HG03558 (cell line): Measurements from ENCODE around the gene LLGL2.
"Not testable (repeated sequence)": the region's sequence is repeated elsewhere in the genome, so short reads cannot be mapped to it uniquely, and the experiment has no call there.

Experiments
- ATAC-seq: cut with Tn5 transposase; IDR thresholded peaks from one replicate; pipeline ENCODE4 v1.9.1; 2021; ENCODE audit warnings: moderate number of reproducible peaks; ENCODE audit not compliant: unreplicated experiment; ENCODE audit errors: extremely low read depth

The LLGL2 gene

DNA sequence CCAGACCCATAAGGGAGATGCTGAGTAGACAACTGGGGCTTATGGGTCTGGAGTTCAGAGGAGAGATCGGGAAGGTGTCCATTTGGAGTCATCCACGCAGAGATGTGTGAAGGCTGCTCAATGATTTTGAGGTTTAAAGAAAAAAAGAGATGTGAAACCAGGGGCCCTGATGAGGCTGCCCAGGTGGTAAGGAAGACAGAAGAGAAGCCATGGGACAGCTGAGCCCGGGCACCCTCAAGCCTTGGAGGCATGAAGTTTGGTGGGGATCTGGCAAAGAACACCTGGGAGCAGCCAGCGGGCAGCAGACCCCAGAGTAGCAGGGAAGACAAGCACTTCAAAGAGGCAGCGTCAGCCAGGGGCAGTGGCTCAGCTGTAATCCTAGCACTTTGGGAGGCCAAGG, 41.3 kb downstream of the LLGL2 start:
- no peak for ATAC-seq

- no peak for ATAC-seq
Observed at GRCh38 chr17:75568412-75569255, 43.1 kb downstream of the LLGL2 start.

GRCh38 chr17:75570034-75570676, 44.7 kb downstream of the LLGL2 start:
- ATAC-seq = no peak

DNA sequence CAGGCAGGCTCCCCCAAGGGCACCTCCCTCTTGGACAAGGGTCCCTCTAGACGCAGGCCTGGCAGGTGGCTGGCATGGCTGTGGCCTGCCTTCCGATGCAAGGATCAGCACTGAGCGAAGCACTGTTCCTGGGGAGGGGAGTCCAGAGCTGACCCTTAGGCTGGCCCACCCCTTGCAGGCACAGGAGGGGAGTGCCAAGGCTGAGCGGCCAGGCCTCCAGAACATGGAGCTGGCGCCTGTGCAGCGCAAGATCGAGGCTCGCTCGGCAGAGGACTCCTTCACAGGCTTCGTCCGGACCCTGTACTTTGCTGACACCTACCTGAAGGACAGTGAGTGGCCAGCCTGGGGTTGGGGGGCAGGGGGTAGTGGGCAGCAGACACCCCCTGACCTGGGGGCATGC, 45.3 kb downstream of the LLGL2 start:
- no peak for ATAC-seq

DNA sequence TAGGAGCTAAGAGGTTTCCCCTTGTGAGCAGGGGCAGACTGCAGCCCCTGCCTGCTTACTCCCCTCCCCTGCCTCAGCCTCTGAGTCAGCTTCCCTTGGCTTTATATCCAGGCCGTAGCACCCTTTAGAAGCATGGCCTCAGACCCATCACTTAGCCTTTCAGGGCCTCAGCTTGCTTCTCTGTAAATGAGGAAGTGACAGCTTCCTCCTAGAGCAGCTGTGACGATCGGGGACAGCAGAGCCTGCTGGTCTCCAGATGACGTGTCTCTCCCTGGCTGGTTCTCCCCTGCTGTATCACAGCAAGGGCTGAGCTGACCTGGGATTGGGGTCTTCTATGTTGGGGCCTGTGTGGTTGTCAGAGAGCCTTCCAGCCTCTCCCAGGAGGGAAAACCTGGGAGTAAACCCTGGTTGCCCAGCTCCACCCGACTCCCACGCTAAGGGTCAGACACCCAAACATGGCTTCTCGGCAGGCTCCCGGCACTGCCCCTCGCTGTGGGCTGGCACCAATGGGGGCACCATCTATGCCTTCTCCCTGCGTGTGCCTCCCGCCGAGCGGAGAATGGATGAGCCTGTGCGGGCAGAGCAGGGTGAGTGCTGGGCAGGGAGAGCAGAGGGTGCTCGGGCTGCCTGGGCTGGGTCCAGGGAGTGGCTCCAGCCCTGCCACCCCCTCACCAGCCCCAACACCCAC, 45.8 kb downstream of the LLGL2 start:
- no peak for ATAC-seq

DNA sequence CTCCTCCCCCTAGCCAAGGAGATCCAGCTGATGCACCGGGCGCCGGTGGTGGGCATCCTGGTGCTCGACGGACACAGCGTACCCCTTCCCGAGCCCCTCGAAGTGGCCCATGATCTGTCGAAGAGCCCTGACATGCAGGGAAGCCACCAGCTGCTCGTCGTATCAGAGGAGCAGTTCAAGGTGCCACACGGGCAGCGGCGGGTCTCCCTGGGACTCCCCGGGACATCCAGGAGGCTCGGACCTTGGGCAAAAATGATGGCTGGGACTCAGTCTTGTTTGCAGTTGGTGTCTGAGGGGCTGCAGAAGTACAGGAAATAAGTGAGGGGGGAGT, 46.4 kb downstream of the LLGL2 start:
- no peak for ATAC-seq

- ATAC-seq = no peak
Observed at GRCh38 chr17:75572713-75573539, 47.4 kb downstream of the LLGL2 start.

DNA sequence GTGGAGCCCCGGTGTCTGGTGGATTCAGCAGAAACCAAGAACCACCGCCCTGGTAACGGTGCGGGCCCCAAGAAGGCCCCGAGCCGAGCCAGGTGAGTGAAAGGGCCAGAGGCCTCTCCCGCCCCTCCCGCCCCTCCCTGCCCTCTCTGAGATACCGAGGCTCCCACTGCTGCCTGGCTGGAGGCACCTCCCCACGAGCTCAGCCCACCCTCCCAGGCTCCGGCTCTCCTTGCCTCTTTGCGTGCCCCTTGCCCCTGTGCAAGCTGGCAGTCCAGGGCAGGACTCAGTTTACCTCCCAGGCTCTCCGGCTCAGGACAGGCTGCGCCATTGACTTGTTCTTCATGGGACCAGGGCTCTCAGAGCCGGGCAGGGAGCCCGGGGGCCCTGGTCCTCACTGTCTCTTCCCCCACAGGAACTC, 48.1 kb downstream of the LLGL2 start:
- no peak for ATAC-seq

DNA sequence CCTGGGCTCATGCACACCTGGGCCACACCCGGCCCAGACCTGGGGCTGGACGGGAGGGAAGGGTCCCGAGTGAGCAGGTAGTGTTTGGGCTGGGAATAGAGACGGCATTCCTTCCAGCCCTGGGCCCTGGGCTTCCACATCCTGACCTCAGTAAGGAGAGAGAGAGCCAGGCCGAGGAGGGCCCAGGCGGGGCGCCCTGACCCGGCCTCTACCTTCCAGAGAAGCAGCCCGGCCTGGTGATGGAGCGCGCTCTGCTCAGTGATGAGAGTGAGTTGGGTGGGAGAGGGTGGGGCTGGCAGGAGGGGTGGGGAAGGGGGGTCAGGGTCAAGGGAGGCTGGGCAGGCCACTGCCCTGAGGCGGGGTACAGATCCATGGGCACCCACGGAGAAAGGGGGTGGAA, 48.5 kb downstream of the LLGL2 start:
- ATAC-seq = no peak

GRCh38 chr17:75574404-75575036, 49.0 kb downstream of the LLGL2 start:
- no peak for ATAC-seq

GRCh38 chr17:75575197-75575596, 49.7 kb downstream of the LLGL2 start:
- ATAC-seq = no peak

GRCh38 chr17:75575728-75576127, 50.2 kb downstream of the LLGL2 start:
- no peak for ATAC-seq

- no peak for ATAC-seq
Observed at GRCh38 chr17:75576661-75577060, 51.2 kb downstream of the LLGL2 start.

GRCh38 chr17:75581121-75581725, 55.7 kb downstream of the LLGL2 start:
- ATAC-seq = not testable (repeated sequence)

GRCh38 chr17:75583197-75583596, 57.7 kb downstream of the LLGL2 start:
- not testable (repeated sequence) for ATAC-seq

DNA sequence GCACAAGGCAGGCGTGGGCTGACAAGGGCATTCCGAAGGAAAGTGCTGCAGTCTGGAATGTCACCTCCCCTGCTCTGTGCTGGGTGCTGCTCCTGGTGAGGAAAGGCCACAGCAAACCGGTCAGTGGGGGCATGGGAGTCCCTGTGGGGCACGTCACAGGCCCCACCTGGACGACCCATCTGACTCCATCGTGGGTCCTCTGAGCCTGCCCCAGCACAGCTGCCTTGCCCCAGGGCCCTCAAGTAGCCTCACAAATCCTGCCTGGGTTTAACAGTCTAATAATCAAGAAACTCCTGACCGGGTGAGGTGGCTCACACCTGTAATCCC, 59.3 kb downstream of the LLGL2 start:
- no peak for ATAC-seq

DNA sequence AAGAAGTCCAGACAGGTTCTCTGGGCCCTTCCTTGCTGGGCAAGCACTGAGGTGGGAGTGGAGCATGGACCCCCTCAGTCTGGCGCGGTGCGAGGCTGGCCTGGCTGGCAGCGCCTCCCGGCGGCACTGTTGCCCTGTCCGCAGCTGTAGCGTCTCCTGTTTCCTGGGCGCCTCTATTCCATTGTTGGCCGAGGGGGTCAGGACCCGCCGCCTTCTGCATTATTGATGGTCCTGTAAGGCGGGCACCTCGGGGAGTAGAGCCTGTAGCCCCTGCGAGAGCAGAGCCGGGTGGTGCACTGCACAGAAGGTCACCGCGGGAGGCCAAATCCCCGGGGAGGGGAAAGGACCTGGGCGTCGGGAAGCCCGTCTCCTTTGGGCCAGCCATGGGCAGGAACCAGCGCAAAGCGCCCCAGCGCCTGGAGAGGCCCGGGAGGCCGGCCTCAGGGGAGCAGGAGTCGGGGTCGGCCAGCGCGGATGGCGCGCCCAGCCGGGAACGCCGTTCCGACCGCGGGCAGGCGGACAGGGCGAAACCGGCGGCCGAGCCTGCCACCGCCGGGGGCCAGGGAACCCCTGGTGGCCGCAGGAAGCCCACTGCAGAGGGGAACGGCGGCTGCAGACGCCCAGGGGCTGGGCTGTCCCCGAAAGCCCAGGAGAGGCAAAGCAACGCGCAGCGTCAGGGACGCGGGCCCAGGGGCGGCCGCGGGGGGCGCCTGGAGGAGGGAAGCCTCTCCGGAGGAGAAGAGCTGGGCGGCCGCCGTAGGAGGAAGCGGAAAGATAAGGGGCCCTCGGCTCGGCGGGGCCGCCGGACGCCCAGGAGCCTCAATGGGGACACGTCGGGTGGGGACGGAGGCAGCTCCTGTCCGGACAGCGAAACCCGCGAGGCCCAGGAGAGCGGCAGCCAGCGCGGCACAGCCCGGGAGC, 62.4 kb downstream of the LLGL2 start, which contains the start of gene MYO15B:
Gene MYO15B, plus strand, starts transcription at position 126 of the 921 bp plus-strand sequence. Its CDS starts 258 bp downstream, at position 384.
- ATAC-seq = no peak

DNA sequence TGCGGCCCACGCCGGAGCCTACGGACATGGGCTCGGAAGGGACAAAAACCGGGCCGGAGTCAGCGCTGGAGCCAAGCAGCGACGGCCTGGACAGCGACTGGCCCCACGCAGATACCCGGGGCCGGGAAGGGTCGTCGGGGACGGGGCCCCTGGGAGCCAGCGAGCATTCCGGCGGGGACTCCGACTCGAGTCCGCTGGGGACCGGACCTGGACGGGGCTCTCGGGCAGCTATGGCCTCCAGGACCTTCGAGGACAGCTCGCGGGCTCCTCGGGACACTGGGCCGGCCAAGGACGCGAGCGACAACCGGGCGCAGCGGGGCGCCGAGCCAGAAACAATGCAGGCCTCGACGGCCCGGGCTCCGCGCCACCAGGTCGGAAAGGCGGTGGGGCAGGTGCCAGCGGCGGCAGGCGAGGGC, 63.1 kb downstream of the LLGL2 start:
- ATAC-seq = no peak
